Ascending aorta (tissue), 2 donors: Measurements from ENCODE around the gene PROK1. TPM values are rescaled to one million over a fixed set of nuclear protein-coding genes. Genes with fewer than 3 reads are reported as not detected.

ENCODE experiments used
- DNase-seq, 2 donors: peaks; one replicate each; pipeline ENCODE4 v3.0.0-alpha.2; 2019; ENCODE audit warnings: low spot score in 2 of 2
- H3K27ac ChIP-seq, 2 donors: fragments of 200-600 bp; sonication (generic); one replicate each; pipeline ENCODE4 v1.5.1; 2016 to 2017; ENCODE audit warnings: mild to moderate bottlenecking in 1 of 2
- H3K27me3 ChIP-seq: fragments of 200-600 bp; sonication (generic); one replicate; pipeline ENCODE4 v1.5.1; 2017
- H3K36me3 ChIP-seq, 2 donors: fragments of 200-600 bp; sonication (generic); one replicate each; pipeline ENCODE4 v1.5.1; 2016
- H3K4me1 ChIP-seq, 2 donors: fragments of 200-600 bp; sonication (generic); one replicate each; pipeline ENCODE4 v1.5.1; 2016 to 2017; ENCODE audit warnings: mild to moderate bottlenecking in 1 of 2
- H3K4me3 ChIP-seq, 2 donors: fragments of 200-600 bp; sonication (generic); one replicate each; pipeline ENCODE4 v1.5.1; 2016 to 2017; ENCODE audit warnings: mild to moderate bottlenecking in 1 of 2
- H3K9me3 ChIP-seq, 2 donors: fragments of 200-600 bp; sonication (generic); one replicate each; pipeline ENCODE4 v1.5.1; 2016
- CTCF ChIP-seq, 3 experiments: fragments of 200-600 bp in 2 of 3; fragments of 450-650 bp in 1 of 3; sonication (generic) in 2 of 3; IDR thresholded peaks; one replicate each; pipeline ENCODE4 v1.5.1; 2016 to 2019; ENCODE audit warnings: antibody characterized with exemption in 3 of 3, mild to moderate bottlenecking in 1 of 3, moderate library complexity in 1 of 3
- intact Hi-C: fragments of 100-400 bp; cut with DNase I; formaldehyde crosslinking; loops from one replicate; pipeline ENCODE4 v1.15.1; 2023
- total RNA-seq: library from RNA; depleted of rRNA; stranded (reverse); fragments of >200 nt; gene quantifications from one replicate; pipeline ENCODE4 v1.1.0, GENCODE V29; 2016

PROK1 gene
- total RNA-seq, 1 donor from 2014 or later: not detected

- Histone ChIP-seq H3K4me3 (no peak overlapping the region), H3K9me3 (no peaks in the 10 kb centered on the region), H3K27me3 (no peaks in the 10 kb centered on the region), H3K27ac (no peak overlapping the region), H3K4me1 (no peaks in the 10 kb centered on the region), H3K36me3 (no peaks in the 10 kb centered on the region)
- no peak for DNase-seq
- no peak for TF ChIP-seq CTCF (IDR thresholded peaks at IDR 0.05)
- intact Hi-C loops: no loop called here
These were observed 20.2 kb downstream of the PROK1 start for GRCh38 chr1:110471131-110471530.

GRCh38 chr1:110472546-110472945 lies 21.6 kb downstream of the PROK1 start:
- no peak for TF ChIP-seq CTCF (IDR thresholded peaks at IDR 0.05)
- Histone ChIP-seq H3K27me3 (no peaks in the 10 kb centered on the region), H3K4me1 (no peaks in the 10 kb centered on the region), H3K27ac (no peak overlapping the region), H3K9me3 (no peaks in the 10 kb centered on the region), H3K4me3 (no peak overlapping the region), H3K36me3 (no peaks in the 10 kb centered on the region)
- intact Hi-C loops: no loop called here
- no peak for DNase-seq

GRCh38 chr1:110474444-110474843 lies 23.5 kb downstream of the PROK1 start:
- no peak for DNase-seq
- Histone ChIP-seq H3K4me1 (no peaks in the 10 kb centered on the region), H3K36me3 (no peaks in the 10 kb centered on the region), H3K27me3 (no peaks in the 10 kb centered on the region), H3K9me3 (no peaks in the 10 kb centered on the region), H3K27ac (no peak overlapping the region), H3K4me3 (no peak overlapping the region)
- intact Hi-C loops: no loop called here
- no peak for TF ChIP-seq CTCF (IDR thresholded peaks at IDR 0.05)

- no peak for DNase-seq
- intact Hi-C loops: no loop called here
- Histone ChIP-seq H3K36me3 (no peaks in the 10 kb centered on the region), H3K9me3 (no peaks in the 10 kb centered on the region), H3K4me1 (no peaks in the 10 kb centered on the region), H3K4me3 (no peak overlapping the region), H3K27me3 (no peaks in the 10 kb centered on the region), H3K27ac (no peak overlapping the region)
- TF ChIP-seq CTCF (IDR thresholded peaks at IDR 0.05): no peak
These were observed 24.5 kb downstream of the PROK1 start for GRCh38 chr1:110475362-110476027.

GRCh38 chr1:110476028-110476765 lies 25.2 kb downstream of the PROK1 start:
- no peak for TF ChIP-seq CTCF (IDR thresholded peaks at IDR 0.05)
- H3K9me3 ChIP-seq: no peaks in the 10 kb centered on the region
- H3K27me3 ChIP-seq: no peaks in the 10 kb centered on the region
- H3K4me3 ChIP-seq: no peak overlapping the region
- no peaks in the 10 kb centered on the region for H3K4me1 ChIP-seq
- no peak for DNase-seq
- intact Hi-C loops: no loop called here
- no peaks in the 10 kb centered on the region for H3K36me3 ChIP-seq
- H3K27ac ChIP-seq: no peak overlapping the region
